HL-60 (cell line): ENCODE measurements around the gene IVL.

ENCODE experiments used
- DNase-seq, 2 experiments: peaks; one replicate each; pipeline ENCODE4 v3.0.0-alpha.2; 2010 to 2020; ENCODE audit warnings: low read depth in 1 of 2, low spot score in 1 of 2
- H3K27ac ChIP-seq: fragments of 250-450 bp; sonication (Bioruptor Pico); replicated peaks from 2 replicates; pipeline ENCODE4 v1.5.1; 2020; ENCODE audit warnings: mild to moderate bottlenecking, moderate library complexity
- H3K27me3 ChIP-seq: fragments of 250-450 bp; sonication (Bioruptor Pico); 2 replicates; pipeline ENCODE4 v1.5.1; 2021; ENCODE audit warnings: mild to moderate bottlenecking, moderate library complexity; ENCODE audit not compliant: insufficient read depth, poor library complexity, severe bottlenecking
- H3K4me3 ChIP-seq: replicated peaks from 2 replicates; pipeline ENCODE4 v1.5.1; 2011; ENCODE audit warnings: mild to moderate bottlenecking, control low read depth, low read length; ENCODE audit not compliant: insufficient read depth
- GABPA ChIP-seq: IDR thresholded peaks from 2 replicates; pipeline ENCODE4 v1.6.1; 2012; ENCODE audit warnings: low read depth
- POLR2AphosphoS5 ChIP-seq: IDR thresholded peaks from 2 replicates; pipeline ENCODE4 v1.6.1; 2012; ENCODE audit warnings: low read depth
- SPI1 ChIP-seq: IDR thresholded peaks from 2 replicates; pipeline ENCODE4 v1.6.1; 2012; ENCODE audit warnings: low read depth, mild to moderate bottlenecking, borderline replicate concordance
- TF ChIP-seq, protein P1 (sequence below): IDR thresholded peaks from one replicate; pipeline ENCODE4 v1.5.1; 2011; ENCODE audit warnings: low read length, control low read depth, inconsistent platforms; ENCODE audit not compliant: insufficient read depth
- TF ChIP-seq, protein P2 (sequence below): IDR thresholded peaks from 2 replicates; pipeline ENCODE4 v1.6.1; 2012; ENCODE audit warnings: low read depth; ENCODE audit not compliant: insufficient replicate concordance

Gene IVL

DNA sequence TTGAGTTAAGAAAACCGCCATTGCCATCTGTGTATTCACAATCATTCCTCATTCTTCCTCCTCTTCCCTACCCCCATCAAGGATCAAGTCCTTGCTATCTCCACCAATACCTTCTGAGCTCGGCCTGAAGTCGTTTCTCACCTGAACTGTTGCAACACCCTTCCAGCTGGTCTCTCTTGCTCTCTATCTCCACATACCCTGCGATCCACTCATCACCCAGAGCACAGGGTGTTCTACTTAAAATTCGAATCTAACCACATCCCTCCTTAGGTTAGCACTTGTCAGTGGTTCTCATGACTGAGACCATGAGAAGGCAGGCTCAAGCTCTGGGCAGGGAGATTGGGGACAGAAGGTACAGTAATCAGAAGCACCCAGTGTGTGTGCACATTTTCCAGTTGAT lies 4.6 kb downstream of the IVL start:
- TF ChIP-seq, protein P1, sequence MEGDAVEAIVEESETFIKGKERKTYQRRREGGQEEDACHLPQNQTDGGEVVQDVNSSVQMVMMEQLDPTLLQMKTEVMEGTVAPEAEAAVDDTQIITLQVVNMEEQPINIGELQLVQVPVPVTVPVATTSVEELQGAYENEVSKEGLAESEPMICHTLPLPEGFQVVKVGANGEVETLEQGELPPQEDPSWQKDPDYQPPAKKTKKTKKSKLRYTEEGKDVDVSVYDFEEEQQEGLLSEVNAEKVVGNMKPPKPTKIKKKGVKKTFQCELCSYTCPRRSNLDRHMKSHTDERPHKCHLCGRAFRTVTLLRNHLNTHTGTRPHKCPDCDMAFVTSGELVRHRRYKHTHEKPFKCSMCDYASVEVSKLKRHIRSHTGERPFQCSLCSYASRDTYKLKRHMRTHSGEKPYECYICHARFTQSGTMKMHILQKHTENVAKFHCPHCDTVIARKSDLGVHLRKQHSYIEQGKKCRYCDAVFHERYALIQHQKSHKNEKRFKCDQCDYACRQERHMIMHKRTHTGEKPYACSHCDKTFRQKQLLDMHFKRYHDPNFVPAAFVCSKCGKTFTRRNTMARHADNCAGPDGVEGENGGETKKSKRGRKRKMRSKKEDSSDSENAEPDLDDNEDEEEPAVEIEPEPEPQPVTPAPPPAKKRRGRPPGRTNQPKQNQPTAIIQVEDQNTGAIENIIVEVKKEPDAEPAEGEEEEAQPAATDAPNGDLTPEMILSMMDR: no peak
- TF ChIP-seq GABPA: no peak
- TF ChIP-seq SPI1: no peak
- no peak for TF ChIP-seq POLR2AphosphoS5
- TF ChIP-seq, protein P2, sequence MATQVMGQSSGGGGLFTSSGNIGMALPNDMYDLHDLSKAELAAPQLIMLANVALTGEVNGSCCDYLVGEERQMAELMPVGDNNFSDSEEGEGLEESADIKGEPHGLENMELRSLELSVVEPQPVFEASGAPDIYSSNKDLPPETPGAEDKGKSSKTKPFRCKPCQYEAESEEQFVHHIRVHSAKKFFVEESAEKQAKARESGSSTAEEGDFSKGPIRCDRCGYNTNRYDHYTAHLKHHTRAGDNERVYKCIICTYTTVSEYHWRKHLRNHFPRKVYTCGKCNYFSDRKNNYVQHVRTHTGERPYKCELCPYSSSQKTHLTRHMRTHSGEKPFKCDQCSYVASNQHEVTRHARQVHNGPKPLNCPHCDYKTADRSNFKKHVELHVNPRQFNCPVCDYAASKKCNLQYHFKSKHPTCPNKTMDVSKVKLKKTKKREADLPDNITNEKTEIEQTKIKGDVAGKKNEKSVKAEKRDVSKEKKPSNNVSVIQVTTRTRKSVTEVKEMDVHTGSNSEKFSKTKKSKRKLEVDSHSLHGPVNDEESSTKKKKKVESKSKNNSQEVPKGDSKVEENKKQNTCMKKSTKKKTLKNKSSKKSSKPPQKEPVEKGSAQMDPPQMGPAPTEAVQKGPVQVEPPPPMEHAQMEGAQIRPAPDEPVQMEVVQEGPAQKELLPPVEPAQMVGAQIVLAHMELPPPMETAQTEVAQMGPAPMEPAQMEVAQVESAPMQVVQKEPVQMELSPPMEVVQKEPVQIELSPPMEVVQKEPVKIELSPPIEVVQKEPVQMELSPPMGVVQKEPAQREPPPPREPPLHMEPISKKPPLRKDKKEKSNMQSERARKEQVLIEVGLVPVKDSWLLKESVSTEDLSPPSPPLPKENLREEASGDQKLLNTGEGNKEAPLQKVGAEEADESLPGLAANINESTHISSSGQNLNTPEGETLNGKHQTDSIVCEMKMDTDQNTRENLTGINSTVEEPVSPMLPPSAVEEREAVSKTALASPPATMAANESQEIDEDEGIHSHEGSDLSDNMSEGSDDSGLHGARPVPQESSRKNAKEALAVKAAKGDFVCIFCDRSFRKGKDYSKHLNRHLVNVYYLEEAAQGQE: no peak
- Histone ChIP-seq H3K4me3 (no peak overlapping the region), H3K27me3 (peaks cover 18% of the 10 kb centered on the region), H3K27ac (no peak overlapping the region)
- no peak for DNase-seq

DNA sequence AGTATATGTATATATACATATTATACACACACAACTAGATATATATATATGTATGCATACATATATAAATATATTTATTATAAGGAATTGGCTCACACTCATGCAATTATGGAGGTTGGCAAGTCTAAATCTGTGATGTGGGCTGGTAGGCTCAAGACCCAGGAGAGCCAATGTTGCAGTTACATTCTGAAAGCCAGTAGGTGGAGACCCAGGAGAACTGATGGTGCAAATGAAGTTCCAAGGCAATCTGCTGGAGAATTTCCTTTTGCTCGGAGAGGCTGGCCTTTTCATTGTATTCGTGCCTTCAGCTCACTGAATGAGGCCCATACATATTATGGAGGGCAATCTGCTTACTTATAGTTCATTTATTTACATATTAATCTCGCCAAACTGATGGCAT lies 9.4 kb downstream of the IVL start:
- Histone ChIP-seq H3K4me3 (no peak overlapping the region), H3K27ac (no peak overlapping the region), H3K27me3 (peaks cover 16% of the 10 kb centered on the region)
- TF ChIP-seq GABPA (no peak), POLR2AphosphoS5 (no peak), SPI1 (no peak)
- TF ChIP-seq, protein P1: no peak
- TF ChIP-seq, protein P2: no peak
- no peak for DNase-seq

DNA sequence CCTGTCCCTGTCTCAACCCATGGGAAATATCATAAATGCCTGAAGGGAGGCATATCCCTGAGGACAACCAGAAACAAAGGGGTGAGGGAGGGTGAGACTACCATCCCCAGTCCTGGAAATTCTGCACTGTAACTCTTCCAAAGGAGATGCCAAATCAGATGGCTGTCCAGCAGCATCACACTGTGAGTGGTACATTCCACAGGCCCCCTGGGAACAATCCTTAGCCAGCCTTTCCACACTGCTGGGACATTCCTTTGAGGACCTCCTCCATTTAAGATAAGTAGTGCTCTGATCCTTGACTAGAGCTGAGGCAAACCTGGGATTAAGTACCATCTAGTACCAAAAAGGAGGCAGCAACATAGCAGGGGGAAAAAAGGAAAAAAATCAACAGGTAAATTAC lies 10.7 kb downstream of the IVL start:
- peaks cover 10% of the 10 kb centered on the region for H3K27me3 ChIP-seq
- no peak for DNase-seq
- no peak overlapping the region for H3K27ac ChIP-seq
- H3K4me3 ChIP-seq: no peak overlapping the region
- TF ChIP-seq GABPA (no peak), POLR2AphosphoS5 (no peak)
- TF ChIP-seq, protein P2: no peak

DNA sequence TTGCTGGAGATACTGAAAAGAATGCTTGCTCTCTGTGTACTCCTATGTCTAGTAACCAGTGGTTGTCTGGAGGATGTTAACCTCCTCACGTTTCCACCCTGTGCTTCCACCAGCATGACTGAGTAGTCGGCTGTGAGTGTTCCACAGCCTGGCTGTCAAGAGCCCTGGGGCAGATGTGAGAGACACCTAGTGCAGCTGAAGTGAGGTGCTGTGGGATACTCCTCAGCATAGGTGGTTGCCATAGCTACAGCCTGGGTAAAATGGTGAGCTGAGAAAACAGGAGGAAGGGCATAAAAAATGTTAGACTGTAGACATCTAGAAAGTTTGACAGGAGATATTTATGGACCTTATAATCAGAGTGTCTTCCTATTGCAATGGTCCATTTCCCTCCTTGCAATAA lies 15.8 kb downstream of the IVL start:
- no peak for TF ChIP-seq GABPA
- no peak for TF ChIP-seq POLR2AphosphoS5
- TF ChIP-seq, protein P2: no peak
- no peak for TF ChIP-seq SPI1
- TF ChIP-seq, protein P1: no peak
- DNase-seq: no peak
- H3K27me3 ChIP-seq: peaks cover under 1% of the 10 kb centered on the region
- H3K4me3 ChIP-seq: no peak overlapping the region
- H3K27ac ChIP-seq: no peak overlapping the region
